Anterior cingulate cortex (tissue), 58 donors: ENCODE data around the gene EIPR1.
"Not testable (repeated sequence)": the region's sequence is repeated elsewhere in the genome, so short reads cannot be mapped to it uniquely, and the experiment has no call there.

Experiments used
- DNase-seq, 58 donors: peaks; one replicate each; lab custom pipeline; 2025; lab: John Stamatoyannopoulos, UW

The EIPR1 gene

GRCh38 chr2:3291113-3291512 is 86.5 kb downstream of the EIPR1 start:
- DNase-seq = no peak

- no peak for DNase-seq
Measured at GRCh38 chr2:3290655-3291054, 87.0 kb downstream of the EIPR1 start.

- no peak for DNase-seq
Measured at GRCh38 chr2:3289971-3290370, 87.6 kb downstream of the EIPR1 start.

GRCh38 chr2:3289526-3289925 is 88.1 kb downstream of the EIPR1 start:
- no peak for DNase-seq

- no peak for DNase-seq
Measured at GRCh38 chr2:3289171-3289515, 88.5 kb downstream of the EIPR1 start.

GRCh38 chr2:3288470-3289170 is 89.0 kb downstream of the EIPR1 start:
- DNase-seq = peak in 4 of 58 donors; percentile 34 to 58 (median 41)

- no peak for DNase-seq
Measured at GRCh38 chr2:3287896-3288295, 89.7 kb downstream of the EIPR1 start.

- peak in 5 of 58 donors; percentile 19 to 49 (median 31) for DNase-seq
Measured at GRCh38 chr2:3286646-3287036, 91.0 kb downstream of the EIPR1 start.

GRCh38 chr2:3285901-3286645 is 91.5 kb downstream of the EIPR1 start:
- no peak for DNase-seq

- no peak for DNase-seq
Measured at GRCh38 chr2:3284657-3285630, 92.7 kb downstream of the EIPR1 start.

- DNase-seq = not testable (repeated sequence)
Measured at GRCh38 chr2:3283876-3284656, 93.6 kb downstream of the EIPR1 start.

- peak in 3 of 58 donors; percentile 18 to 32 (median 25) for DNase-seq
Measured at GRCh38 chr2:3283206-3283605, 94.4 kb downstream of the EIPR1 start.

GRCh38 chr2:3282056-3282998 is 95.3 kb downstream of the EIPR1 start:
- peak in 54 of 58 donors; percentile 33 to 92 (median 74) for DNase-seq

GRCh38 chr2:3280683-3281520 is 96.7 kb downstream of the EIPR1 start:
- no peak for DNase-seq

GRCh38 chr2:3280197-3280596 is 97.4 kb downstream of the EIPR1 start:
- no peak for DNase-seq

- no peak for DNase-seq
Measured at GRCh38 chr2:3279236-3279960, 98.2 kb downstream of the EIPR1 start.

GRCh38 chr2:3278521-3279218 is 98.9 kb downstream of the EIPR1 start:
- no peak for DNase-seq
